Epithelial cell of proximal tubule (primary cell): ENCODE measurements around the gene GRID1. TPM values are rescaled to one million over a fixed set of nuclear protein-coding genes. Genes with fewer than 3 reads are reported as not detected.

ENCODE experiments used
- DNase-seq: peaks from one replicate; pipeline ENCODE4 v3.0.0-alpha.2; 2011; ENCODE audit warnings: low read depth
- H3K4me3 ChIP-seq: 2 replicates; pipeline ENCODE4 v1.5.1; 2011; ENCODE audit warnings: low read depth, mild to moderate bottlenecking, low read length
- CTCF ChIP-seq: conservative IDR thresholded peaks from 2 replicates; pipeline ENCODE4 v1.5.1; 2012; ENCODE audit warnings: low read depth, mild to moderate bottlenecking, low read length
- total RNA-seq: library from RNA; depleted of rRNA; stranded (reverse); fragments of >200 nt; gene quantifications from 2 replicates; pipeline ENCODE4 v1.2.3, GENCODE V29; 2015

The GRID1 gene
- total RNA-seq, 1 donor from 2014 or later = 0.52 TPM

DNA sequence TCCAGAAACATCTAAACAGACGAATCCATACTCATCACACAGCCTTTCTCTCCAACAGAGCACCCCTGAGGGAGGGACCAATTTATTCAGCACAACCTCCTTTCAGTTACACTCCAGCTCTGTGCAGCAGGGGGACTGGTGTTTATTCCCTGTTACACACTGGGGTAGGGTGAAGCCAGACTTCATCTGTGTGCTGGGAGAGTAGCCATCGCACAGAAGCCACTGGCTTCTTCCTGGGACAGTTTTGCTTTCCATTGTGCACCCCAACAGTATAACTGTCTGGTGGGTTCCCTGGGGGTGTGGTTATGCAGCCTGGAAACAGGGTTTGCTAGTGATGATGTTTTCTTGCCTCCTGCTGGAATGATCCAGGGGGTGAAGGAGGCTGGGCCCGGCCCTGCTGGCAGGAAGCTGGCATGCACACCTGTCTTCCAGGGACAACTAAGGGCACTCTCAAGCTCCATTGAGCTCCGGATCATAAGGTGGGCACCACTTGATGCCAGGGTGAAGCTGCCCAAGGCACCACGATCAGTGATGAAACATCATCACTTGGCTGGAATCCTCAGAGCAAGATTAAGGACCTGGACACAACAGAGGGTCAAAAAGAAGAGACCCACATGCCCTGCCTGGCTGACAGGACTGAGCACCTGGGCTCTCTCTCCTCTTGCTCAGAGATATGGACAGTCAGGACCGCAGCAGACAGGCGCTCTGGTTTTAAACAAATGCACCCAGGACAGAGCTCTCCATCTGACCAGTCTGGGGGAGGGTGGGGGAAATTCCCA is 293.2 kb downstream of the GRID1 start:
- no peak overlapping the region for H3K4me3 ChIP-seq
- TF ChIP-seq CTCF = no peak
- DNase-seq = no peak

DNA sequence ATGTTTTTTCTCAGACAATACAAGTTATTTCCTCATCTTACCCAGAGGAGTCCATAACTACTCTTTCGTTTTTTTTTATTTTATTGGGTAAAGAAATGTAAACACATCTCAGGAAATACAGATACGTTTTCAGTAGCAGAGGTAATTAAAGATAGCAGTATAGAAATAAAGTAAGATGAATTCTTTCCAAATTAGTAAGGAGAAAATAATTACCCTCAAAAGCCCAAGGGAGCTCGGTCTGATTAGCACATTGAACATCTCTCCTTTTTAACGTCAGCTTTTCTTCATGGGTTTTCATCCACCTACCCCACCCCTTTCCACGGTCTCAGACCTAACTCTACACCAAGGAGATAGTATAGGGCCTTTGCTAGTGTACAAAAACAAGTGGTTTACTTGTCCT is 294.2 kb downstream of the GRID1 start:
- H3K4me3 ChIP-seq = no peak overlapping the region
- DNase-seq = no peak
- TF ChIP-seq CTCF = no peak

GRCh38 chr10:86071758-86072157 is 294.8 kb downstream of the GRID1 start:
- no peak overlapping the region for H3K4me3 ChIP-seq
- TF ChIP-seq CTCF = no peak
- DNase-seq = no peak

GRCh38 chr10:86071145-86071544 is 295.4 kb downstream of the GRID1 start:
- no peak overlapping the region for H3K4me3 ChIP-seq
- DNase-seq = no peak
- no peak for TF ChIP-seq CTCF

DNA sequence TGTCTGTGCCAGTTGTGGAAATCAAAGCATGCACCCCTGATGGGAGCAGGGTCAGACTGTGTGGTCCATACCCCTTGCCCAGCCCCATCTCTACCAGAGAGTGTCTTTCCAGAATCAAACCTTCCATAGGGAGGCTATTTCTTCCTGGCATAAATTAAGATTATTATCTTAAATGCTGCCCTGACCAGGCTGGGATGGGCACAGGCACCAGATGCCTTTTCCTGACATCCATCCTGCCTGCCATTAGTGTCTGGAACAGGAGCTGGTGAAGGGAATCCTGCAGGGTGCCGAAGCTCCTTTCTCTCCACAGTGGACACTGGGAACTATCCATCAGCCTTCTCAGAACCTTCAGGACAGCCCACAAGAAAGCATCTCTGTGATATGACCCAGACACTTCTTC is 296.3 kb downstream of the GRID1 start:
- no peak overlapping the region for H3K4me3 ChIP-seq
- no peak for DNase-seq
- TF ChIP-seq CTCF = no peak

- DNase-seq = no peak
- TF ChIP-seq CTCF = peak; percentile 6
These were observed 298.2 kb downstream of the GRID1 start for GRCh38 chr10:86068231-86069054.

More at GRCh38 chr10:86068231-86069054, 298.2 kb downstream of the GRID1 start:
- no peak overlapping the region for H3K4me3 ChIP-seq
